ENCODE results near the gene PPTC7. TPM values are rescaled to one million over a fixed set of nuclear protein-coding genes. Genes with fewer than 3 reads are reported as not detected.

The PPTC7 gene
- total and polyA plus RNA-seq, 2 of the 13 experiments (the other 11 are each of a cell fraction or from before 2014, with no cell fraction given), result 4.8 to 12.3 TPM

- TF ChIP-seq ZBTB25 (CRISPR knock-in tag; IDR thresholded peaks at IDR 0.05) (no peak), BRD4 (CRISPR knock-in tag; IDR thresholded peaks at IDR 0.05) (peak; percentile 40; the same call in 1 of the 2 replicates), GZF1 (CRISPR knock-in tag; IDR thresholded peaks at IDR 0.05) (peak; percentile 60; the same call in 1 of the 2 replicates), ZNF709 (CRISPR knock-in tag; IDR thresholded peaks at IDR 0.05) (peak; percentile 68; the same call in 1 of the 2 replicates), BCL3 (CRISPR knock-in tag; IDR thresholded peaks at IDR 0.05) (peak; percentile 45; the same call in 1 of the 2 replicates), NR2F2 (IDR thresholded peaks at IDR 0.05; ENCODE audit: borderline replicate concordance, low read depth) (no peak), SALL2 (CRISPR knock-in tag; IDR thresholded peaks at IDR 0.05) (no peak), CBFB (CRISPR knock-in tag; IDR thresholded peaks at IDR 0.05) (no peak), ATF6 (CRISPR knock-in tag; conservative IDR thresholded peaks at IDR 0.05) (no peak), CEBPB (IDR thresholded peaks at IDR 0.05; ENCODE audit: borderline replicate concordance, low read depth, low read length) (no peak), KLF6 (CRISPR knock-in tag; IDR thresholded peaks at IDR 0.05) (no peak), GPN1 (CRISPR knock-in tag; IDR thresholded peaks at IDR 0.05; ENCODE audit: borderline replicate concordance) (peak; percentile 24; the same call in 1 of the 2 replicates), ZBTB39 (CRISPR knock-in tag; IDR thresholded peaks at IDR 0.05) (no peak)
- TF ChIP-seq, protein P1, sequence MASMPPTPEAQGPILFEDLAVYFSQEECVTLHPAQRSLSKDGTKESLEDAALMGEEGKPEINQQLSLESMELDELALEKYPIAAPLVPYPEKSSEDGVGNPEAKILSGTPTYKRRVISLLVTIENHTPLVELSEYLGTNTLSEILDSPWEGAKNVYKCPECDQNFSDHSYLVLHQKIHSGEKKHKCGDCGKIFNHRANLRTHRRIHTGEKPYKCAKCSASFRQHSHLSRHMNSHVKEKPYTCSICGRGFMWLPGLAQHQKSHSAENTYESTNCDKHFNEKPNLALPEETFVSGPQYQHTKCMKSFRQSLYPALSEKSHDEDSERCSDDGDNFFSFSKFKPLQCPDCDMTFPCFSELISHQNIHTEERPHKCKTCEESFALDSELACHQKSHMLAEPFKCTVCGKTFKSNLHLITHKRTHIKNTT (CRISPR knock-in tag; IDR thresholded peaks at IDR 0.05), result no peak
Observed at GRCh38 chr12:110582276-110583136, 612 bp downstream of the PPTC7 start (continued).
